BLaER1 (cell line): Measurements from ENCODE around the gene PCDHA6.
"Not testable (repeated sequence)": the region's sequence is repeated elsewhere in the genome, so short reads cannot be mapped to it uniquely, and the experiment has no call there.

Experiments
- H3K27ac ChIP-seq: shearing (Covaris generic); formaldehyde crosslinking; 2 replicates; pipeline ENCODE4 v1.8.1; 2022
- H3K27me3 ChIP-seq: shearing (Covaris generic); formaldehyde crosslinking; 2 replicates; pipeline ENCODE4 v1.8.1; 2022
- H3K36me3 ChIP-seq: shearing (Covaris generic); formaldehyde crosslinking; 2 replicates; pipeline ENCODE4 v1.8.1; 2022
- H3K4me1 ChIP-seq: shearing (Covaris generic); formaldehyde crosslinking; 2 replicates; pipeline ENCODE4 v1.8.1; 2022
- H3K4me2 ChIP-seq: shearing (Covaris generic); formaldehyde crosslinking; 2 replicates; pipeline ENCODE4 v1.8.1; 2022
- H3K4me3 ChIP-seq: shearing (Covaris generic); formaldehyde crosslinking; 2 replicates; pipeline ENCODE4 v1.8.1; 2022
- H3K9ac ChIP-seq: shearing (Covaris generic); formaldehyde crosslinking; 2 replicates; pipeline ENCODE4 v1.8.1; 2022
- H3K9me3 ChIP-seq: shearing (Covaris generic); formaldehyde crosslinking; 2 replicates; pipeline ENCODE4 v1.8.1; 2022
- H4K20me1 ChIP-seq: shearing (Covaris generic); formaldehyde crosslinking; 2 replicates; pipeline ENCODE4 v1.8.1; 2022
- Cebpa-rat ChIP-seq: shearing (Covaris generic); IDR thresholded peaks from 2 replicates; pipeline ENCODE4 v1.8.1; 2022

PCDHA6 gene

DNA sequence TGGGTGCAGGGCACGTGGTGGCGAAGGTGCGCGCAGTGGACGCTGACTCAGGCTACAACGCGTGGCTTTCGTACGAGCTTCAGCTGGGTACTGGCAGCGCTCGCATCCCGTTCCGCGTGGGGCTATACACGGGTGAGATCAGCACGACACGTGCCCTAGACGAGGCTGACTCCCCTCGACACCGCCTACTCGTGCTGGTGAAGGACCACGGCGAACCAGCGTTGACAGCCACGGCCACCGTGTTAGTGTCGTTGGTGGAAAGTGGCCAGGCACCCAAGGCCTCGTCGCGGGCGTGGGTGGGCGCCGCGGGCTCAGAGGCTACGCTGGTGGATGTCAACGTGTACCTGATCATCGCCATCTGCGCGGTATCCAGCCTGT is 31.1 kb upstream of the PCDHA6 start:
- H3K4me2 ChIP-seq = no peak overlapping the region
- no peaks in the 10 kb centered on the region for H4K20me1 ChIP-seq
- H3K4me3 ChIP-seq = no peak overlapping the region
- no peaks in the 10 kb centered on the region for H3K36me3 ChIP-seq
- H3K9me3 ChIP-seq = peaks cover 59% of the 10 kb centered on the region
- H3K27me3 ChIP-seq = no peaks in the 10 kb centered on the region
- TF ChIP-seq Cebpa-rat = no peak
- no peak overlapping the region for H3K27ac ChIP-seq
- no peaks in the 10 kb centered on the region for H3K4me1 ChIP-seq
- H3K9ac ChIP-seq = no peak overlapping the region

DNA sequence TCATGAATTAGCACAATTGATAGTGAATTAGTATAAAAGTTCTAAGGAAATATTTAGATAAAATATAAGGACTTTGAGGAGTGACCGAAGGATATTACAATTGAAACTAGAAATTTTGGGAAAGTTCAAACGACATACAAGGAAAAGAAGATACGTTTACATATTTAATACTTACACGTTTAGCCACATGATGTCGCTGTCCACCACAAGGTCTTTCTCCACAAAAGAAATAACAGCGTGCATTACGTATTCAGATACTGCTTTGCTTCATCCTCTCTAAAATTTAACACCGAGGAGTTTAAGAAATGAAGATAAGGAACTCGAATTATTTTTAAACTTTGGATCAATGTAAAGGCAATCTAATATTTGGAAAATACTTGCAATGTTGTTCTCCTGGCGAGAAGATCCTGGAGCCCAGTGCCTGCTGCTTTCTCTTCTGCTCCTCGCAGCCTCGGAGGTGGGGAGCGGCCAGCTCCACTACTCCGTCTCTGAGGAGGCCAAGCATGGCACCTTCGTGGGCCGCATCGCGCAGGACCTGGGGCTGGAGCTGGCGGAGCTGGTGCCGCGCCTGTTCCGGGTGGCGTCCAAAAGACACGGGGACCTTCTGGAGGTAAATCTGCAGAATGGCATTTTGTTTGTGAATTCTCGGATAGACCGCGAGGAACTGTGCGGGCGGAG is 26.8 kb upstream of the PCDHA6 start, which contains the start of gene PCDHA3:
Gene PCDHA3 (plus strand): TSS at position 242 of the 678 bp plus-strand sequence.
- no peak within 1 kb of the TSS for H3K4me3 ChIP-seq
- H3K9me3 ChIP-seq = peaks cover 50% of the 10 kb centered on the region
- no peaks in the 10 kb centered on the region for H3K4me1 ChIP-seq
- no peaks in the 10 kb centered on the region for H3K27me3 ChIP-seq
- no peaks in the 10 kb centered on the region for H3K36me3 ChIP-seq
- H4K20me1 ChIP-seq = no peaks in the 10 kb centered on the region
- H3K9ac ChIP-seq = no peak within 1 kb of the TSS
- no peak within 1 kb of the TSS for H3K4me2 ChIP-seq
- TF ChIP-seq Cebpa-rat = no peak
- H3K27ac ChIP-seq = no peak within 1 kb of the TSS

DNA sequence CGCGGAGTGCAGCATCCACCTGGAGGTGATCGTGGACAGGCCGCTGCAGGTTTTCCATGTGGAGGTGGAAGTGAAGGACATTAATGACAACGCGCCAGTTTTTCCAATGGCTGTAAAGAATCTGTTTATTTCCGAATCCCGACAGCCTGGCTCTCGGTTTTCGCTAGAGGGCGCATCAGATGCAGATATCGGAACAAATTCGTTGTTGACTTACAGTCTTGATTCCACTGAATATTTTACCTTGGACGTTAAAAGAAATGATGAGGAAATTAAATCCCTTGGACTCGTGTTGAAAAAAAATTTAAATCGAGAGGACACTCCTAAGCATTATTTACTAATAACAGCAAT is 26.3 kb upstream of the PCDHA6 start:
- H3K4me3 ChIP-seq = no peak overlapping the region
- H3K4me1 ChIP-seq = no peaks in the 10 kb centered on the region
- no peaks in the 10 kb centered on the region for H3K27me3 ChIP-seq
- H3K4me2 ChIP-seq = no peak overlapping the region
- H4K20me1 ChIP-seq = no peaks in the 10 kb centered on the region
- H3K27ac ChIP-seq = no peak overlapping the region
- H3K9me3 ChIP-seq = peaks cover 47% of the 10 kb centered on the region
- H3K9ac ChIP-seq = no peak overlapping the region
- no peaks in the 10 kb centered on the region for H3K36me3 ChIP-seq
- TF ChIP-seq Cebpa-rat = no peak

DNA sequence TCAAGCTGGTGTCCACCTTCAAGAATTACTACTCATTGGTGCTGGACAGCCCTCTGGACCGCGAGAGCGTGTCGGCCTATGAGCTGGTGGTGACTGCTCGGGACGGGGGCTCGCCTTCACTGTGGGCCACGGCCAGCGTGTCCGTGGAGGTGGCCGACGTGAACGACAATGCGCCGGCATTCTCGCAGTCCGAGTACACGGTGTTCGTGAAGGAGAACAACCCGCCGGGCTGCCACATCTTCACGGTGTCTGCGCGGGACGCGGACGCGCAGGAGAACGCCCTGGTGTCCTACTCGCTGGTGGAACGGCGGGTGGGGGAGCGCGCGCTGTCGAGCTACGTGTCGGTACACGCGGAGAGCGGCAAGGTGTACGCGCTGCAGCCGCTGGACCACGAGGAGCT is 25.4 kb upstream of the PCDHA6 start:
- H4K20me1 ChIP-seq, H3K27ac ChIP-seq, H3K4me2 ChIP-seq, H3K27me3 ChIP-seq, H3K4me1 ChIP-seq, H3K9ac ChIP-seq, H3K36me3 ChIP-seq, H3K4me3 ChIP-seq: not testable (repeated sequence)
- peaks cover 47% of the 10 kb centered on the region for H3K9me3 ChIP-seq

DNA sequence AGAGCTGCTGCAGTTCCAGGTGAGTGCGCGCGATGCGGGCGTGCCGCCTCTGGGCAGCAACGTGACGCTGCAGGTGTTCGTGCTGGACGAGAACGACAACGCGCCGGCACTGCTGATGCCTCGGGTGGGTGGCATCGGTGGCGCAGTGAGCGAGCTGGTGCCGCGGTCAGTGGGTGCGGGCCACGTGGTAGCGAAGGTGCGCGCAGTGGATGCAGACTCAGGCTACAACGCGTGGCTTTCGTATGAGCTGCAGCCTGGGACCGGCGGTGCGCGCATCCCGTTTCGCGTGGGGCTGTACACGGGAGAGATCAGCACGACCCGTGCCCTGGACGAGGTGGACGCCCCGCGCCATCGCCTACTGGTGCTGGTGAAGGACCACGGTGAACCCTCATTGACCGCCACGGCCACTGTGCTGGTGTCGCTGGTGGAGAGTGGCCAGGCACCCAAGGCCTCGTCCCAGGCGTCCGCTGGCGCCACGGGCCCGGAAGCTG is 24.9 kb upstream of the PCDHA6 start:
- Histone ChIP-seq H3K4me2 (no peak overlapping the region), H3K27ac (no peak overlapping the region), H3K36me3 (no peaks in the 10 kb centered on the region), H3K27me3 (no peaks in the 10 kb centered on the region), H3K9me3 (peaks cover 50% of the 10 kb centered on the region), H4K20me1 (no peaks in the 10 kb centered on the region), H3K4me1 (no peaks in the 10 kb centered on the region), H3K9ac (no peak overlapping the region), H3K4me3 (no peak overlapping the region)
- TF ChIP-seq Cebpa-rat = no peak

DNA sequence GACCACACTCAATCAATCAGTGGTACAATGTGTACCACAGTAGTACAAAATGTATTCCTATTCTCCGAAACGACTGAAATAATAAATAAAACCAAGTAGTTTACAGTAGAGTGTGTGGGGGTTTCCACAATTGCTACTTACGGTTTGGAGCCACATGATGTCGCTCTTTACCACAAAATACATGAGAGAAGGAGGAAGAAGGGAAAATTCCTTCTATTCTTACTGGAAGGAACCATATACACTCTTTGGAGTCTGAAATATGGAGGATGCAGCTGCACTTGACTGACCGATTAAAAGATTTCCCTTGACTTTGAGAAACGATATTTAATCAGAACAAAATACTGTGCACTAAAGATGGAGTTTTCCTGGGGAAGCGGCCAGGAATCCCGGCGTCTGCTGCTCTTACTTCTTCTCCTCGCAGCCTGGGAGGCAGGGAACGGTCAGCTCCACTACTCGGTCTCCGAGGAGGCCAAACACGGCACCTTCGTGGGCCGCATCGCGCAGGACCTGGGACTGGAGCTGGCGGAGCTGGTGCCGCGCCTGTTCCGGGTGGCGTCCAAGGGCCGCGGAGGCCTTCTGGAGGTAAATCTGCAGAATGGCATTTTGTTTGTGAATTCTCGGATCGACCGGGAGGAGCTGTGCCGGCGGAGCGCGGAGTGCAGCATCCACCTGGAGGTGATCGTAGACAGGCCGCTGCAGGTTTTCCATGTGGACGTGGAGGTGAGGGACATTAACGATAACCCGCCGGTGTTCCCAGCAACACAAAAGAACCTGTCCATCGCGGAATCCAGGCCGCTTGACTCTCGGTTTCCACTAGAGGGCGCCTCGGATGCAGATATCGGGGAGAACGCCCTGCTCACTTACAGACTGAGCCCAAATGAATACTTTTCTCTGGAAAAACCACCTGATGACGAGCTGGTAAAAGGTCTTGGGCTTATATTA is 20.7 kb upstream of the PCDHA6 start, which contains the start of gene PCDHA4:
Gene PCDHA4 (plus strand): TSS at position 235 of the 942 bp plus-strand sequence.
- no peak within 1 kb of the TSS for H3K4me2 ChIP-seq
- H3K4me1 ChIP-seq = no peaks in the 10 kb centered on the region
- no peak within 1 kb of the TSS for H3K9ac ChIP-seq
- peaks cover 48% of the 10 kb centered on the region for H3K9me3 ChIP-seq
- no peak within 1 kb of the TSS for H3K27ac ChIP-seq
- no peak for TF ChIP-seq Cebpa-rat
- H3K36me3 ChIP-seq = no peaks in the 10 kb centered on the region
- H4K20me1 ChIP-seq = no peaks in the 10 kb centered on the region
- H3K4me3 ChIP-seq = no peak within 1 kb of the TSS
- H3K27me3 ChIP-seq = no peaks in the 10 kb centered on the region

DNA sequence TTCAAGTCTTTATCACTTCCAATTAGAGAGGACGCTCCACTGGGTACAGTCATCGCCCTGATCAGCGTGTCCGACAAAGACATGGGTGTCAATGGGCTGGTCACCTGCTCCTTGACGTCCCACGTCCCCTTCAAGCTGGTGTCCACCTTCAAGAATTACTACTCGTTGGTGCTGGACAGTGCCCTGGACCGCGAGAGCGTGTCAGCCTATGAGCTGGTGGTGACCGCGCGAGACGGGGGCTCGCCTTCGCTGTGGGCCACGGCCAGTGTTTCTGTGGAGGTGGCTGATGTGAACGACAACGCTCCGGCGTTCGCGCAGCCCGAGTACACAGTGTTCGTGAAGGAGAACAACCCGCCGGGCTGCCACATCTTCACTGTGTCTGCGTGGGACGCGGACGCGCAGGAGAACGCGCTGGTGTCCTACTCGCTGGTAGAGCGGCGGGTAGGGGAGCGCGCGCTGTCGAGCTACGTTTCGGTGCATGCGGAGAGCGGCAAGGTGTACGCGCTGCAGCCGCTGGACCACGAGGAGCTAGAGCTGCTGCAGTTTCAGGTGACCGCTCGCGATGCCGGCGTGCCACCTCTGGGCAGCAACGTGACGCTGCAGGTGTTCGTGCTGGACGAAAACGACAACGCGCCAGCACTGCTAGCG is 19.4 kb upstream of the PCDHA6 start:
- not testable (repeated sequence) for H3K4me3 ChIP-seq, H3K4me2 ChIP-seq, H3K27ac ChIP-seq, H3K4me1 ChIP-seq, H3K36me3 ChIP-seq, H4K20me1 ChIP-seq, H3K27me3 ChIP-seq, H3K9ac ChIP-seq
- peaks cover 36% of the 10 kb centered on the region for H3K9me3 ChIP-seq

DNA sequence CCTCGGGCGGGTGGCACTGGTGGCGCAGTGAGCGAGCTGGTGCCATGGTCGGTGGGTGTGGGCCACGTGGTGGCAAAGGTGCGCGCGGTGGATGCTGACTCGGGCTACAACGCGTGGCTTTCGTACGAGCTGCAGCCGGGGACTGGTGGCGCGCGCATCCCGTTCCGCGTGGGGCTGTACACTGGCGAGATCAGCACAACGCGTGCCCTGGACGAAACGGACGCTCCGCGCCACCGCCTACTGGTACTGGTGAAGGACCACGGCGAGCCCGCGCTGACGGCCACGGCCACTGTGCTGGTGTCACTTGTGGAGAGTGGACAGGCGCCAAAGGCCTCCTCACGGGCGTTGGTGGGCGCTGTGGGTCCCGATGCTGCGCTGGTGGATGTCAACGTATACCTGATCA is 18.9 kb upstream of the PCDHA6 start:
- Histone ChIP-seq H3K27me3 (no peaks in the 10 kb centered on the region), H3K27ac (no peak overlapping the region), H3K9ac (no peak overlapping the region), H3K4me1 (no peaks in the 10 kb centered on the region), H4K20me1 (no peaks in the 10 kb centered on the region), H3K4me3 (no peak overlapping the region), H3K4me2 (no peak overlapping the region), H3K9me3 (peaks cover 31% of the 10 kb centered on the region), H3K36me3 (no peaks in the 10 kb centered on the region)
- no peak for TF ChIP-seq Cebpa-rat

DNA sequence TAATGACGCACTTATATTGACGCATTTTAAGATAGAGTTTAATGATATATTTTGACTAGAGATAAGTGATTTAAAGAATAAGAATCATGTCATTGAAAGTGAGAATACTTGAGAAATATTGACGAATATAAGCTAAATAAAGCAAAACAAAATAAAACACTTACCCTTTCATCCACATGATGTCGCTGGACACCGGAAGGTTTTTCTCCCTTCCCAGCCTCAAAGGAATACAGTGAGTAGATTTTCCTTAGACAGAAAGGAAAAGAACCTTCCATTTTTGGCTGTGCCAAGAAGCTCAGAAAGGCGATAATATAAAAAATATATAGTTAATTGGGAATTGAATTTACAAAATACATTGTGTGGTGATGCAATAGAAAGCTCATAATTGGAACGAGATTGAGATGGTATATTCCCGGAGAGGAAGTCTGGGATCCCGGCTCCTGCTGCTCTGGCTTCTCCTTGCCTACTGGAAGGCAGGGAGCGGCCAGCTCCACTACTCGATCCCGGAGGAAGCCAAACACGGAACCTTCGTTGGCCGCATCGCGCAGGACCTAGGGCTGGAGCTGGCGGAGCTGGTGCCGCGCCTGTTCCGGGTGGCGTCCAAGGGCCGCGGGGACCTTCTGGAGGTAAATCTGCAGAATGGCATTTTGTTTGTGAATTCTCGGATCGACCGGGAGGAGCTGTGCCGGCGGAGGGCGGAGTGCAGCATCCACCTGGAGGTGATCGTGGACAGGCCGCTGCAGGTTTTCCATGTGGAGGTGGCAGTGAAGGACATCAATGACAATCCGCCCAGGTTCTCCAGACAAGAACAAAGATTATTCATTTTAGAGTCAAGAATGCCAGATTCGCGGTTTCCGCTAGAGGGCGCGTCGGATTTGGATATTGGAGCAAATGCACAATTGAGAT is 6.1 kb upstream of the PCDHA6 start, which contains the start of gene PCDHA5:
Gene PCDHA5 (plus strand): TSS at position 239 of the 906 bp plus-strand sequence.
- no peak within 1 kb of the TSS for H3K27ac ChIP-seq

More for the DNA sequence above, 6.1 kb upstream of the PCDHA6 start, which contains the start of gene PCDHA5:
- no peak for TF ChIP-seq Cebpa-rat
- no peak within 1 kb of the TSS for H3K9ac ChIP-seq
- H3K9me3 ChIP-seq = peaks cover 34% of the 10 kb centered on the region
- no peaks in the 10 kb centered on the region for H3K4me1 ChIP-seq
- no peaks in the 10 kb centered on the region for H3K27me3 ChIP-seq
- no peaks in the 10 kb centered on the region for H3K36me3 ChIP-seq
- H3K4me2 ChIP-seq = no peak within 1 kb of the TSS
- no peak within 1 kb of the TSS for H3K4me3 ChIP-seq
- H4K20me1 ChIP-seq = no peaks in the 10 kb centered on the region
